NOMO-1 treated with DMSO at 0.1 percent for 48 hours (cell line): Measurements from ENCODE around the gene HERC2.
"Not testable (repeated sequence)": the region's sequence is repeated elsewhere in the genome, so short reads cannot be mapped to it uniquely, and the experiment has no call there.

Experiments used
- DNase-seq: peaks from one replicate; lab custom pipeline; 2025; ENCODE audit not compliant: unreplicated experiment; lab: John Stamatoyannopoulos, UW

Gene HERC2

GRCh38 chr15:28227303-28227702 lies 94.7 kb downstream of the HERC2 start:
- DNase-seq, result not testable (repeated sequence)

- DNase-seq, result not testable (repeated sequence)
These were observed 99.4 kb downstream of the HERC2 start for GRCh38 chr15:28222612-28223011.

GRCh38 chr15:28221696-28222095 lies 100.3 kb downstream of the HERC2 start:
- not testable (repeated sequence) for DNase-seq

- no peak for DNase-seq
These were observed 102.9 kb downstream of the HERC2 start for GRCh38 chr15:28219116-28219515.

- not testable (repeated sequence) for DNase-seq
These were observed 104.9 kb downstream of the HERC2 start for GRCh38 chr15:28216946-28217546.

GRCh38 chr15:28215521-28215920 lies 106.5 kb downstream of the HERC2 start:
- not testable (repeated sequence) for DNase-seq

GRCh38 chr15:28214006-28214790 lies 107.8 kb downstream of the HERC2 start:
- DNase-seq, result not testable (repeated sequence)

- DNase-seq, result not testable (repeated sequence)
These were observed 108.6 kb downstream of the HERC2 start for GRCh38 chr15:28213393-28213792.

GRCh38 chr15:28208583-28208982 lies 113.4 kb downstream of the HERC2 start:
- DNase-seq, result no peak

- DNase-seq, result not testable (repeated sequence)
These were observed 116.3 kb downstream of the HERC2 start for GRCh38 chr15:28205640-28206039.

- DNase-seq, result not testable (repeated sequence)
These were observed 118.7 kb downstream of the HERC2 start for GRCh38 chr15:28203055-28203828.

- not testable (repeated sequence) for DNase-seq
These were observed 119.9 kb downstream of the HERC2 start for GRCh38 chr15:28202124-28202523.

GRCh38 chr15:28198215-28198614 lies 123.8 kb downstream of the HERC2 start:
- not testable (repeated sequence) for DNase-seq

- not testable (repeated sequence) for DNase-seq
These were observed 124.3 kb downstream of the HERC2 start for GRCh38 chr15:28197694-28198093.

- not testable (repeated sequence) for DNase-seq
These were observed 125.4 kb downstream of the HERC2 start for GRCh38 chr15:28196581-28196980.

GRCh38 chr15:28192772-28193171 lies 129.2 kb downstream of the HERC2 start:
- DNase-seq, result no peak

- no peak for DNase-seq
These were observed 130.1 kb downstream of the HERC2 start for GRCh38 chr15:28191832-28192231.

- DNase-seq, result no peak
These were observed 131.4 kb downstream of the HERC2 start for GRCh38 chr15:28190391-28191174.

GRCh38 chr15:28185148-28185895 lies 136.7 kb downstream of the HERC2 start:
- no peak for DNase-seq

- no peak for DNase-seq
These were observed 137.8 kb downstream of the HERC2 start for GRCh38 chr15:28184166-28184565.
